ENCODE data around the gene GSN.

The GSN gene

DNA sequence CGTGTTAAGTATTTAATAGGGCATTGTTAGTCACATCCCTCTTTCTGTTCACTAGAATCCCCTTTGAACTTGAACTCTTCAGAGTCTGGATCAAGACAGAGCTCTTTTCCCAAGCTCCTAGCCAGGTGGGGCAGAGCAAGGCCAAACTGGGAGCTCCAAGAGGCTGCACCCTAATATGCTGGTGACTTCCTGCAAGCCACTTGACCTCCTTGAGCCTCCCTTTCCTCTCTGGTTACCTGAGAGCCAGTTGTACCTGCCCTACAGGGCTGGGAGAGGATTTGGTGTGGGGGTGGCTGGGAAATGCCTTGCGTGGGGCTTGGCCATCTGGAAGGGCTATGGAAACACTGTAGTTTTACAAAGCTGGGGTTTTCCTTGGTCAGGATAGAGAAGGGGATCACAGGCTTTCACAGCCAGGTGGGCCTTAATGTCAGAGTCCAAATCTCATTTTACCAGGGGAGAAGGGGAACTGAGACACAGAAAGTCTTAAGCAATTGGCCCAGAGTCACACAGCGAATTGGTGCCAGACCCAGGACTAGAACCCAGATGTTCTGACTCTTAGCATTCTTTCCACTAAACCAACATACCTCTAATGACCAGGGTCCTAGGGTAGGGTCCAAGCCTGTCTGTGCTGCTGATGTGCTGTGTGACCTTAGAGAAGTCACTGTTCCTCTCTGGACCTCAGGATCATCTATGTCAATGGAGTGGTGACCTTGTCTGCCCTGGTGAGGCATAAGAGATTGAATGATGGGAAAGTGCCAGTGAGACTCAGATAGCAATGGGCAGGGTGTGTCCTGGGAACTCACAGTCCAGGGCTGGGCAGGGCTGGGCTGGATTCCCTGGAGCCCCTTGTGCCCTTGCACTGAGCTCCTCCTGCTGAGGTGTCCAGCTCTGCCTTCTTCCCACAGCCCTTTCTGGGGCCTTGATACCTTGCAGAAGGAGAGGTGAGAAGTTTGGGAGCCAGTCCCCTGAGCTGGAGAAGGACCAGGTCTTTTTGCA is 35.8 kb downstream of the GSN start:
- no peak for DNase-seq

DNA sequence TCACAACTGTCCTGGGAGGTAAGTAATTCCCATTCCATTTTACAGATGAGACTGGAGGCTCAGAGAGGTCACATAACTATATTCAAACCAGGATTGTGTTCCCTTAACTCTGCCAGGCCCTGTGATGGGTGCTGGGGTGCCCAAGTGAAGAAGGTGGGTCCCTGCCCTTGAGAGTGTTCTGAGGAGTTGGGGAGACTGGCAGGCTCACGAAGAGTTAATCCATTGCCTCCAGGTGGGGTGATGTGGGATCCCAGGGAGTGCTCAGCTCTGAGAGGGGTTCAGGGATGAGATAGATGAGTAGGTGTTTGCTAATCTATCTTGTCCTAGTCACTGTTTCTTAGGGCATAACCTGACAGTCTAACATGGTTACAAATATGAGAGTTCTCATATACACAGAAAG is 36.7 kb downstream of the GSN start:
- no peak for DNase-seq

- peak in 4 of 14 donors; percentile 34 to 49 (median 44) for DNase-seq
Measured at GRCh38 chr9:121305269-121305994, 37.5 kb downstream of the GSN start.

GRCh38 chr9:121307976-121308375 is 40.0 kb downstream of the GSN start:
- no peak for DNase-seq

DNA sequence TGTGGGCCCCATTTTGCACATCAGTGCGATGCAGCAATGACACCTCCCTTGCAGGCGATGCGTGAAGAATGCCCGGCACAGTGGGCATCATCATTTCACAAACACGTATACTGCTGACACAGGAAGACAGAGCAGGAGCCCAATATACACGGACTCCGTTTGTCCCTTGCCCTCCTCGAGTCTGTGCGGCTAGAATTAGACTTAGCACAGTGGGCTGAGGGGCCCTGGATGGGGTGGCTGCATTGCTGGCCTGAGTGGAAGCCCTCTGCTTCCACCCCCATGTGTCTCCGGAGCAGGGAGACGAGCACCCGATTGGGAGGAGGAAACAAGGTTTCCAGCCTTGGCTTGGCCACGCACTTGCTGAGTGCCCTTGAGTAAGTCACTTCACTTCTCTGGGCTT is 40.8 kb downstream of the GSN start:
- no peak for DNase-seq

DNA sequence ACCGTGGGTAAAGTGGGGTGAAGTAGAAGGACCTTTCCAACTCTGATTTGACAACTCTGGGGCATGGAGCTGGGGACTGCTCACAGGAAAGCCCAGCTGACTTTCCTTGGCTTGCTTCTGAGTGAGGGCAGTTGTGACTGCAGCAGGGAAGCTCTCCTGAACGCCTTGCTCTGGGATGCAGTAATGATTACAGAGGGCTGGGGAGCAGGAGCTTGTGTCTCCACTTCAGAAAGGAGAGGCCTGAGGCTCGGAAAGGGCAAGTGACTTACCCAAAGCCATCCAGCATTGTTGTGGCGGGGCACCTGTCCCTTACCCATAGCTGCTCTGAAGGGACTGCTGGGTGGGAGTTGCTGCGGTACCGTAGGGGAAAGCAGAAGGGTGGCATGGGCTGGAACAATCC is 41.2 kb downstream of the GSN start:
- DNase-seq: no peak

- no peak for DNase-seq
Measured at GRCh38 chr9:121309833-121310425, 42.0 kb downstream of the GSN start.

DNA sequence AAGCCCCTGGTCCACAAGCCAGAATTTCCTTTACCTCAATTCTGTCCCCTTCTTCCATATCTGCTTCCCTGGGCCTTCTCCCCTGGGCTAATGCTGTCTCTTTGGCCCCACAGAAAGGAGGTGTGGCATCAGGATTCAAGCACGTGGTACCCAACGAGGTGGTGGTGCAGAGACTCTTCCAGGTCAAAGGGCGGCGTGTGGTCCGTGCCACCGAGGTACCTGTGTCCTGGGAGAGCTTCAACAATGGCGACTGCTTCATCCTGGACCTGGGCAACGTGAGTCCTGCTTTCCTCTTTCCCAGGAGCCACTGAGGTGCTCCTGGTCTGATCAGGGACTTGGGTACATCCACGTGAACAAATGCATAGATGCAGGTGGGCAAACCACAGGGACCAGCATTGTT is 42.6 kb downstream of the GSN start:
- no peak for DNase-seq

DNA sequence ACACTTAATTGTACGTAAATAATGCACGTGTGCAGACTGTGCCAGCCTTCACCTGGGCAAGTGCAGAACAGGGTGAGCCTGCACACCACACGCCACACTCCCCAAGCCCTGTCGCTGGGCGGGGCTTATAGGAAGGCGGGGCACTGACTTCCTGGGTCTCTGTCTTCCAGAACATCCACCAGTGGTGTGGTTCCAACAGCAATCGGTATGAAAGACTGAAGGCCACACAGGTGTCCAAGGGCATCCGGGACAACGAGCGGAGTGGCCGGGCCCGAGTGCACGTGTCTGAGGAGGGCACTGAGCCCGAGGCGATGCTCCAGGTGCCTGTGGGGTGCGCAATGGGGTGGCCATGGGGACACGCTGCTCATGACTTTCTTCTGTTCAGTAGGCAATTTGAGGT is 44.2 kb downstream of the GSN start:
- no peak for DNase-seq

DNA sequence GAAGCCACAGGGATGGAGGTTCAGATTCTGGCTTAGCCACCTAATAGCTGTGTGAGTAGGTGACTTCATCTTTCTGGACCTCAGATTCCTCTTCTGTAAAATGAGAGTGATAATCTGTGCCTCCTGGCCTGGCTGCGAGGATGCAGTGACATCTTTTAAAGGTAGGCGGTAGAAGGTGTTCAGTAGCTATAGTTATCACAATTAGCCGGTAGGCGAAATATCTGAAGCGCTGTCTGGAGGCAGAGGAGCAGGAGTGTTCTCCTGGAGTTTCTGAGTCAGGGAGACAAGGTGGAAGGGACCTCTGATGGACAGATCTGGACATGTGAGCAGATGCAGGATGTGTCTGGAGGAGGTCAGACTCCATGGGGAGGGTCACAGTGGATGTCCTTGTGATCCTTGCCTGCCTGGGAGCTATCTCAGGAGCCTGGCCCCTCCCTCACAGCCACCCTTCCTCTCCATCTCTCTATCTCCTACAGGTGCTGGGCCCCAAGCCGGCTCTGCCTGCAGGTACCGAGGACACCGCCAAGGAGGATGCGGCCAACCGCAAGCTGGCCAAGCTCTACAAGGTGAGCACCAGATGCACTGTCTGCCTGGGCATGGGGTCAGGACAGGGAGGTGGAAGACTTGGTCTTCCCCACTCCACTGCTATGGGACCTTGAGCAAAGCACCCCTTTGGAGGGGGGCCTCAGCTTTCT is 45.6 kb downstream of the GSN start:
- no peak for DNase-seq

DNA sequence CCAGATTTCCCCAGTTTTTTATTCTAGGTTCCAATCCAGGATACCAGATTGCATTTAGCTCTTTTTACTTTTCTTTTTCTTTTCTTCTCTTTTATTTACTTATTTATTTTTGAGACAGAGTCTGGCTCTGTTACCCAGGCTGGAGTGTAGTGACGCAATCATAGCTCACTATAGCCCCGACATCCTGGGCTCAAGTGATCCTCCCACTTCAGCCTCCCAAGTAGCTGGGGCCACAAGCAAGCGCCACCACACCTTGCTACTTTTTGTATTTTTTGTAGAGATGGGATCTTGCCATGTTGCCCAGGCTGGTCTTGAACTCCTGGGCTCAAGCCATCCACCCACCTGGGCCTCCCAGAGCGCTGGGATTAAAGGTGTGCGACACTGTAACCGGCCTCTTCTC is 48.4 kb downstream of the GSN start:
- no peak for DNase-seq

DNA sequence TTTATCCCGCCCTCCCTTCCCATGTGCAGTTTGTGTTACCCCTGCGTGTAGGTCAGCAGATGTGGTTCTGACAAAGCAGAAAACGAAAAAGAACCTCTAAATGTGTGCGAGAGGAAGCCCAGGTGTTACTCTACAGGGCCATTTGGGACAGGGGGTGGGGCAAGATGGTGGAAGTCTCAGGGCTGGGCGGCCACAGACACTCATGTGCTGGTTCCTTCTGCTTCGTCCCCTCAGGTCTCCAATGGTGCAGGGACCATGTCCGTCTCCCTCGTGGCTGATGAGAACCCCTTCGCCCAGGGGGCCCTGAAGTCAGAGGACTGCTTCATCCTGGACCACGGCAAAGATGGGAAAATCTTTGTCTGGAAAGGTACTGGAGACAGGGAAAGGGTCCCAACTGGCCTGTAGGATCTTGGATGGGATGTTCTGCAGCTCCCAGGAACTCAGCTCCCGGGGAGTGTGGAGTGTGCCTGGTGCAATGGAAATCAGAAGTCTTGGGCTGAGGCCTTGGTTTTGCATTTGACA is 49.0 kb downstream of the GSN start:
- no peak for DNase-seq

DNA sequence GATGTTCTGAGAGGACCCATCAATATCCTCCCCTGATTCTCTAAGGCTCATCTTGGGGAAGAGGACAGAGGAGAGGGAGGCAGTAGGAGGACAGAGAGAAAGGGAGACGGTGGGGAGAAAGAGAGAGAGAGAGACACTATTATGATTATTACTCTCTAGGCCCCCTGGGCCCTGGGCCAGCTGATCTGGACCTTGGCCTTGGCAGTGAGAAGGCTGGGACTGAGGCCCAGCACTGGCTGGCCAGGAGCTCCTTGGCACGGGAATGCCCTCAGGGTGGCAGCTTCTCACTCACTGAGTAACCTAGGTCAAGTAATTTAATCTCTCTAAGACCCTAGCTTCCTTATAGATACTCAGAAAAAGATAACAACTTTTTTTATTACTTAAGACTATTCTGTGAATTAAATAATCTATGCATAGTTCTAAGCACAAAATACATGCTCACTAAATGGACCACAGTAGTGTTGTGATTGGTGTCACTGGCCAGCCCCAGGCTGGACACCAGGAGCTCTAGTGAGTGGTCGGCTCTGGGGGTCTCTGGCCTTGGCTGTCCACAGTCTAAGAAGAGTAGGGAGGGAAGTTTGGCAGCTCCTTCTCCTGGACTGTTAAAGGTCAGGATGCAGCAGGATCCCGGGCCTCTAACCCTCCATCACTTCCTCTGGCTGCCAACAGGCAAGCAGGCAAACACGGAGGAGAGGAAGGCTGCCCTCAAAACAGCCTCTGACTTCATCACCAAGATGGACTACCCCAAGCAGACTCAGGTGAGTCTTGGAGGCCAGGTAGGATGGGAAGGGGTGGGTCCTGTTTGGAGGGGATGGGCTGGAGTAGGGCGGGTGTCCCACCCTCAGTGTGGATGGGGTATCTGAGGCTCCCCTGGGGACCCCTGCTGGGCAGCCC is 50.0 kb downstream of the GSN start:
- peak in 2 of 14 donors; percentile 13 to 39 for DNase-seq

DNA sequence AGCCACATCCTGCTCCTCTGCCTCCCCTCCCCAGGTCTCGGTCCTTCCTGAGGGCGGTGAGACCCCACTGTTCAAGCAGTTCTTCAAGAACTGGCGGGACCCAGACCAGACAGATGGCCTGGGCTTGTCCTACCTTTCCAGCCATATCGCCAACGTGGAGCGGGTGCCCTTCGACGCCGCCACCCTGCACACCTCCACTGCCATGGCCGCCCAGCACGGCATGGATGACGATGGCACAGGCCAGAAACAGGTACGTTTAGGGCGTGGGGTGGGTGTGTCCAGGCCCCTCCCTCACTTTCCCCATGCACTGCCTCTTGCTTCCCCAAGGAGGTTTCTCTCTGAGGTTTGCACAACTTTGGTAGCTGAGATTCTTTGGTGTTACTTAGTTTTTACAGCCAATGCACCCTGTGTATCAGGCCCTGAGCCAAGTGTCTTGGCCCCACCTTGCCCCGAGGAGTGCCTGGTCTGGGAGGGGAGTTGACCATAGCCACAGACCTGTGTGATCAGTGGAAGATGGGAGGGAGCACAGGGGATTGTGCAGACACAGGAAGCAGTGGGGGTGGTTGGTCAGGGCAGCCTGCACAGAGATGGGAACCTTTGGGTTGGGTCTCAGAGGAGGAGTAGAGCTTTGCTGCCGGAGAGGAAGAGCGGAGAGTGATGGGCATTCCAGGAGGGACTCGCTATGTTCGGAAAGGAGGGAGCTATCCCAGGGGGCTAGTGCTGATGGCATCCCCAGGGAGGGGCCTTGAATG is 50.8 kb downstream of the GSN start:
- DNase-seq: no peak

DNA sequence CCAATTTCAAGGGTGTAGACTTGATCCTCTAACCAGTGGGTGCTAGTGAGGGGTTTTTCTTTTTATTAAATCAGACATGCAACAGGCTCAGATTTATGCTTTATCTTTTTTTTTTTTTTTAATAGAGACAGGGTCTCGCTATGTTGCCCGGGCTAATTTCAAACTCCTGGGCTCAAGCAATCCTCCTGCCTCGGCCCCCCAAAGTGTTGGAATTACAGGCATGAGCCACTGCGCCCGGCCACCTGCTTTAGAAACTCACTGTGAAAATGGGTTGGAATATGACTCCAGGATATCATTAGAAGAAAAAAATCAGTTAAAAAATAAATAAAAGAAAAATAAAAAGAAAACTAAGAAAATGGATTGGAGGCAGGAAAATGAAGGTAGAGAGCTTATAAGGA is 51.4 kb downstream of the GSN start:
- DNase-seq: no peak

- DNase-seq: no peak
Measured at GRCh38 chr9:121321016-121321503, 53.1 kb downstream of the GSN start.

- DNase-seq: no peak
Measured at GRCh38 chr9:121322037-121322736, 54.2 kb downstream of the GSN start.

- DNase-seq: no peak
Measured at GRCh38 chr9:121322737-121323448, 54.9 kb downstream of the GSN start.
